ENCODE results near the gene CTNND1. TPM values are rescaled to one million over a fixed set of nuclear protein-coding genes. Genes with fewer than 3 reads are reported as not detected.

The CTNND1 gene
- total and polyA plus RNA-seq, 9 of the 15 experiments (the other 6 are each of a cell fraction or from before 2014, with no cell fraction given): 11.1 to 74.0 (median 43.3) TPM

DNA sequence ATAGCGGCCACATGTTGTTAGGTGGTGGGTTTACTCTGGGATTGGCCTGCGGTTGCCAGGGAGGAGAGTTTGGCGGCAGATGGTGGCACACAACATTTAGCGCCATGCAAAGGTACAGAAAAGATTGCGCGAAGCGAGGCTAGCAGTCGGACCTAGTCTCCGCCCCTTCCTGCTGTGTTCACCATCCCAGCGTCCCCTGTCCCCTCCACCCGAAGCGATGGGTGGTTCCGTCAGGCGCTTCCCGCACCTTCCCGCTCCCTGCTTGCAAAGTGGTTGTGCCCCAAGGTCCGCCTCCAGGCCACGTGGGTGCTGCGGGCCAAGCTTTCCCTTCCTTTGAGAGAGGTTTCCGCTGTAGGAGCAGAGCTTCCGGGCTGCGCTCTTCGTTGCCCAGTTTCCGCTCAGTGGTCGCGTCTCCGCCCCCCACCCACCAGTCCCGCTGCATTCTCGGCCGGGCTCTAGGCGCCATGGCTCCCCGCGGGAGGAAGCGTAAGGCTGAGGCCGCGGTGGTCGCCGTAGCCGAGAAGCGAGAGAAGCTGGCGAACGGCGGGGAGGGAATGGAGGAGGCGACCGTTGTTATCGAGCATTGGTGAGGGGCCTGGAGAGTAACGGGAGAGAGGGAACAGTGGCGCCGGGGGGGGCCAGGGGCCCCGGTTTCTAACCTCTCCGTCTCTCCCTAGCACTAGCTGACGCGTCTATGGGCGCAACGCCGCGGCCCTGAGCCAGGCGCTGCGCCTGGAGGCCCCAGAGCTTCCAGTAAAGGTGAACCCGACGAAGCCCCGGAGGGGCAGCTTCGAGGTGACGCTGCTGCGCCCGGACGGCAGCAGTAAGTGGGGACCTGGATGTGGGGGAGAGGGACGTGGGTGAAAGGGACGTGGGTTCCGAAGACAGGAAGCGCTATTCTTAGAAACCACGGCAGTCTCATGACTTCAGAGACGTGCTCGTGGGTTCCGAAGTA, 20.2 kb upstream of the CTNND1 start, which contains the start of gene SELENOH (continued):
- TF ChIP-seq, protein P1, sequence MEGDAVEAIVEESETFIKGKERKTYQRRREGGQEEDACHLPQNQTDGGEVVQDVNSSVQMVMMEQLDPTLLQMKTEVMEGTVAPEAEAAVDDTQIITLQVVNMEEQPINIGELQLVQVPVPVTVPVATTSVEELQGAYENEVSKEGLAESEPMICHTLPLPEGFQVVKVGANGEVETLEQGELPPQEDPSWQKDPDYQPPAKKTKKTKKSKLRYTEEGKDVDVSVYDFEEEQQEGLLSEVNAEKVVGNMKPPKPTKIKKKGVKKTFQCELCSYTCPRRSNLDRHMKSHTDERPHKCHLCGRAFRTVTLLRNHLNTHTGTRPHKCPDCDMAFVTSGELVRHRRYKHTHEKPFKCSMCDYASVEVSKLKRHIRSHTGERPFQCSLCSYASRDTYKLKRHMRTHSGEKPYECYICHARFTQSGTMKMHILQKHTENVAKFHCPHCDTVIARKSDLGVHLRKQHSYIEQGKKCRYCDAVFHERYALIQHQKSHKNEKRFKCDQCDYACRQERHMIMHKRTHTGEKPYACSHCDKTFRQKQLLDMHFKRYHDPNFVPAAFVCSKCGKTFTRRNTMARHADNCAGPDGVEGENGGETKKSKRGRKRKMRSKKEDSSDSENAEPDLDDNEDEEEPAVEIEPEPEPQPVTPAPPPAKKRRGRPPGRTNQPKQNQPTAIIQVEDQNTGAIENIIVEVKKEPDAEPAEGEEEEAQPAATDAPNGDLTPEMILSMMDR (IDR thresholded peaks at IDR 0.05 in 2 of 3, conservative IDR thresholded peaks at IDR 0.05 in 1 of 3; ENCODE audit: insufficient read depth in 2 of 3, low read depth in 1 of 3, low read length in 3 of 3): no peak
- TF ChIP-seq ZNF780A (CRISPR knock-in tag; IDR thresholded peaks at IDR 0.05) (no peak), ETS2 (tag; IDR thresholded peaks at IDR 0.05; ENCODE audit: borderline replicate concordance, poor library complexity, severe bottlenecking) (no peak), RBM25 (IDR thresholded peaks at IDR 0.05; ENCODE audit: low read depth, low read length, severe bottlenecking) (no peak), PHF21A (IDR thresholded peaks at IDR 0.05; ENCODE audit: borderline replicate concordance, low read depth) (no peak), SP1 (CRISPR knock-in tag; IDR thresholded peaks at IDR 0.05) (peak; percentile 100), NUFIP1 (IDR thresholded peaks at IDR 0.05; ENCODE audit: partially characterized antibody) (peak; percentile 85), TFAM (CRISPR knock-in tag; conservative IDR thresholded peaks at IDR 0.05) (no peak), STAT5A (IDR thresholded peaks at IDR 0.05; ENCODE audit: borderline replicate concordance, low read length) (peak; percentile 57; the same call in 1 of the 2 replicates)
- TF ChIP-seq, protein P2, sequence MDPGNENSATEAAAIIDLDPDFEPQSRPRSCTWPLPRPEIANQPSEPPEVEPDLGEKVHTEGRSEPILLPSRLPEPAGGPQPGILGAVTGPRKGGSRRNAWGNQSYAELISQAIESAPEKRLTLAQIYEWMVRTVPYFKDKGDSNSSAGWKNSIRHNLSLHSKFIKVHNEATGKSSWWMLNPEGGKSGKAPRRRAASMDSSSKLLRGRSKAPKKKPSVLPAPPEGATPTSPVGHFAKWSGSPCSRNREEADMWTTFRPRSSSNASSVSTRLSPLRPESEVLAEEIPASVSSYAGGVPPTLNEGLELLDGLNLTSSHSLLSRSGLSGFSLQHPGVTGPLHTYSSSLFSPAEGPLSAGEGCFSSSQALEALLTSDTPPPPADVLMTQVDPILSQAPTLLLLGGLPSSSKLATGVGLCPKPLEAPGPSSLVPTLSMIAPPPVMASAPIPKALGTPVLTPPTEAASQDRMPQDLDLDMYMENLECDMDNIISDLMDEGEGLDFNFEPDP (CRISPR knock-in tag; IDR thresholded peaks at IDR 0.05): no peak
- TF ChIP-seq, protein P3, sequence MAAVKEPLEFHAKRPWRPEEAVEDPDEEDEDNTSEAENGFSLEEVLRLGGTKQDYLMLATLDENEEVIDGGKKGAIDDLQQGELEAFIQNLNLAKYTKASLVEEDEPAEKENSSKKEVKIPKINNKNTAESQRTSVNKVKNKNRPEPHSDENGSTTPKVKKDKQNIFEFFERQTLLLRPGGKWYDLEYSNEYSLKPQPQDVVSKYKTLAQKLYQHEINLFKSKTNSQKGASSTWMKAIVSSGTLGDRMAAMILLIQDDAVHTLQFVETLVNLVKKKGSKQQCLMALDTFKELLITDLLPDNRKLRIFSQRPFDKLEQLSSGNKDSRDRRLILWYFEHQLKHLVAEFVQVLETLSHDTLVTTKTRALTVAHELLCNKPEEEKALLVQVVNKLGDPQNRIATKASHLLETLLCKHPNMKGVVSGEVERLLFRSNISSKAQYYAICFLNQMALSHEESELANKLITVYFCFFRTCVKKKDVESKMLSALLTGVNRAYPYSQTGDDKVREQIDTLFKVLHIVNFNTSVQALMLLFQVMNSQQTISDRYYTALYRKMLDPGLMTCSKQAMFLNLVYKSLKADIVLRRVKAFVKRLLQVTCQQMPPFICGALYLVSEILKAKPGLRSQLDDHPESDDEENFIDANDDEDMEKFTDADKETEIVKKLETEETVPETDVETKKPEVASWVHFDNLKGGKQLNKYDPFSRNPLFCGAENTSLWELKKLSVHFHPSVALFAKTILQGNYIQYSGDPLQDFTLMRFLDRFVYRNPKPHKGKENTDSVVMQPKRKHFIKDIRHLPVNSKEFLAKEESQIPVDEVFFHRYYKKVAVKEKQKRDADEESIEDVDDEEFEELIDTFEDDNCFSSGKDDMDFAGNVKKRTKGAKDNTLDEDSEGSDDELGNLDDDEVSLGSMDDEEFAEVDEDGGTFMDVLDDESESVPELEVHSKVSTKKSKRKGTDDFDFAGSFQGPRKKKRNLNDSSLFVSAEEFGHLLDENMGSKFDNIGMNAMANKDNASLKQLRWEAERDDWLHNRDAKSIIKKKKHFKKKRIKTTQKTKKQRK (IDR thresholded peaks at IDR 0.05; ENCODE audit: borderline replicate concordance, low read depth, low read length): no peak
- TF ChIP-seq, protein P4, sequence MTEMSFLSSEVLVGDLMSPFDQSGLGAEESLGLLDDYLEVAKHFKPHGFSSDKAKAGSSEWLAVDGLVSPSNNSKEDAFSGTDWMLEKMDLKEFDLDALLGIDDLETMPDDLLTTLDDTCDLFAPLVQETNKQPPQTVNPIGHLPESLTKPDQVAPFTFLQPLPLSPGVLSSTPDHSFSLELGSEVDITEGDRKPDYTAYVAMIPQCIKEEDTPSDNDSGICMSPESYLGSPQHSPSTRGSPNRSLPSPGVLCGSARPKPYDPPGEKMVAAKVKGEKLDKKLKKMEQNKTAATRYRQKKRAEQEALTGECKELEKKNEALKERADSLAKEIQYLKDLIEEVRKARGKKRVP (CRISPR knock-in tag; IDR thresholded peaks at IDR 0.05): 0 out of 2 replicates have a peak, but pooled peaks have one; percentile 51

Measured in K562 (cell line).